IMR-90 (cell line): Measurements from ENCODE around the gene SLC6A7. TPM values are rescaled to one million over a fixed set of nuclear protein-coding genes. Genes with fewer than 3 reads are reported as not detected.

Source experiments
- ATAC-seq: fragments of 200-7000 bp; cut with Tn5 transposase; 2 replicates; pipeline ENCODE4 v1.9.1; 2020; ENCODE audit warnings: low read depth, mild to moderate bottlenecking, moderate library complexity
- BruUV-seq: library from RNA; stranded (reverse); fragments of 400-500 nt; replicated peaks from 2 replicates; lab custom pipeline; 2021; lab: Mats Ljungman, UMichigan
- CTCF ChIA-PET: fragments of 300-600 bp; formaldehyde crosslinking; extraction: SDS; loops from one replicate; lab custom pipeline; 2021; ENCODE audit warnings: antibody characterized with exemption; lab: Yijun Ruan, JAX
- POLR2A ChIA-PET: fragments of 300-600 bp; sonication (Branson Sonifier 250); formaldehyde crosslinking; loops from one replicate; lab custom pipeline; 2022; ENCODE audit warnings: antibody characterized with exemption; ENCODE audit not compliant: unreplicated experiment; lab: Charles Lee
- DNase-seq: peaks from one replicate; pipeline ENCODE4 v3.0.0; 2013
- H2AFZ ChIP-seq: replicated peaks from 2 replicates; pipeline ENCODE3; 2013; ENCODE audit warnings: low read length, mild to moderate bottlenecking; ENCODE audit not compliant: poor library complexity
- H2AK5ac ChIP-seq: 2 replicates; pipeline ENCODE4 v1.6.1; 2013; ENCODE audit warnings: low read depth, low read length, inconsistent platforms
- H2AK9ac ChIP-seq: replicated peaks from 2 replicates; pipeline ENCODE3; 2013; ENCODE audit warnings: mild to moderate bottlenecking, low read depth, low read length, moderate library complexity; ENCODE audit not compliant: poor library complexity
- H2BK120ac ChIP-seq: 2 replicates; pipeline ENCODE4 v1.6.1; 2013; ENCODE audit warnings: low read depth, low read length, inconsistent platforms
- H2BK15ac ChIP-seq: 3 replicates; pipeline ENCODE4 v1.6.1; 2013; ENCODE audit warnings: low read depth, low read length, inconsistent platforms
- H2BK20ac ChIP-seq: 2 replicates; pipeline ENCODE4 v1.6.1; 2013; ENCODE audit warnings: low read depth, mild to moderate bottlenecking, inconsistent platforms, low read length, moderate library complexity
- H2BK5ac ChIP-seq: 2 replicates; pipeline ENCODE4 v1.6.1; 2013; ENCODE audit warnings: mild to moderate bottlenecking, low read depth, low read length, inconsistent platforms; ENCODE audit not compliant: poor library complexity, severe bottlenecking
- H3K14ac ChIP-seq: replicated peaks from 2 replicates; pipeline ENCODE4 v1.6.1; 2013; ENCODE audit warnings: low read depth, low read length, inconsistent platforms
- H3K18ac ChIP-seq: 2 replicates; pipeline ENCODE4 v1.6.1; 2013; ENCODE audit warnings: low read depth, low read length, control low read depth
- H3K23ac ChIP-seq: 2 replicates; pipeline ENCODE4 v1.6.1; 2013; ENCODE audit warnings: low read depth, low read length, inconsistent platforms
- H3K27ac ChIP-seq: 2 replicates; pipeline ENCODE4 v1.5.1; 2013; ENCODE audit warnings: mild to moderate bottlenecking, control low read depth, low read length; ENCODE audit not compliant: insufficient read depth
- H3K27me3 ChIP-seq: 2 replicates; pipeline ENCODE4 v1.6.1; 2013; ENCODE audit warnings: low read length; ENCODE audit not compliant: control insufficient read depth, insufficient read depth
- H3K36me3 ChIP-seq: 2 replicates; pipeline ENCODE4 v1.6.1; 2013; ENCODE audit warnings: low read length, mixed read lengths; ENCODE audit not compliant: control insufficient read depth, insufficient read depth
- H3K4ac ChIP-seq: 2 replicates; pipeline ENCODE4 v1.6.1; 2013; ENCODE audit warnings: low read depth, low read length, inconsistent platforms
- H3K4me1 ChIP-seq: 2 replicates; pipeline ENCODE4 v1.6.1; 2013; ENCODE audit warnings: low read length, mixed read lengths; ENCODE audit not compliant: control insufficient read depth, insufficient read depth
- H3K4me2 ChIP-seq: 2 replicates; pipeline ENCODE4 v1.6.1; 2013; ENCODE audit warnings: low read depth, mild to moderate bottlenecking, control low read depth, low read length, moderate library complexity
- H3K4me3 ChIP-seq: 2 replicates; pipeline ENCODE4 v1.5.1; 2013; ENCODE audit warnings: low read depth, mild to moderate bottlenecking, control low read depth, low read length, moderate library complexity; ENCODE audit not compliant: insufficient read depth
- H3K56ac ChIP-seq: 2 replicates; pipeline ENCODE4 v1.6.1; 2013; ENCODE audit warnings: low read length, inconsistent platforms; ENCODE audit not compliant: insufficient read depth; ENCODE audit errors: extremely low read depth
- H3K79me1 ChIP-seq, 2 experiments: 2 replicates each; pipeline ENCODE4 v1.6.1; 2013; ENCODE audit warnings: low read length in 2 of 2, inconsistent platforms in 1 of 2, low read depth in 1 of 2
- H3K9ac ChIP-seq: 2 replicates; pipeline ENCODE4 v1.6.1; 2013; ENCODE audit warnings: low read depth, low read length, control low read depth
- H3K9me1 ChIP-seq: 2 replicates; pipeline ENCODE4 v1.6.1; 2013; ENCODE audit warnings: low read length, inconsistent platforms; ENCODE audit not compliant: insufficient read depth
- H3K9me3 ChIP-seq: 2 replicates; pipeline ENCODE4 v1.6.1; 2013; ENCODE audit warnings: low read length; ENCODE audit not compliant: control insufficient read depth, insufficient read depth
- H4K20me1 ChIP-seq: 2 replicates; pipeline ENCODE4 v1.6.1; 2013; ENCODE audit warnings: low read length, inconsistent platforms; ENCODE audit not compliant: insufficient read depth
- H4K5ac ChIP-seq: 2 replicates; pipeline ENCODE4 v1.6.1; 2013; ENCODE audit warnings: mild to moderate bottlenecking, low read depth, low read length, control low read depth
- H4K8ac ChIP-seq, 2 experiments: 2 replicates each; pipeline ENCODE4 v1.6.1; 2013; ENCODE audit warnings: low read depth in 2 of 2, low read length in 2 of 2, control low read depth in 1 of 2, inconsistent platforms in 1 of 2
- H4K91ac ChIP-seq: 2 replicates; pipeline ENCODE4 v1.6.1; 2013; ENCODE audit warnings: low read depth, low read length, inconsistent platforms; ENCODE audit not compliant: insufficient read depth
- BHLHE40 ChIP-seq: fragments of 150-350 bp; IDR thresholded peaks from 2 replicates; pipeline ENCODE4 v1.6.1; 2016; ENCODE audit warnings: mild to moderate bottlenecking, low read depth, low read length
- MXI1 ChIP-seq: IDR thresholded peaks from 2 replicates; pipeline ENCODE4 v1.6.1; 2012; ENCODE audit warnings: low read depth, mild to moderate bottlenecking, low read length, moderate library complexity, borderline replicate concordance
- NFE2L2 ChIP-seq: fragments of 150-350 bp; IDR thresholded peaks from 2 replicates; pipeline ENCODE4 v1.6.1; 2016; ENCODE audit warnings: low read depth, mild to moderate bottlenecking, low read length
- SMC3 ChIP-seq: fragments of 150-350 bp; IDR thresholded peaks from 2 replicates; pipeline ENCODE4 v1.6.1; 2016; ENCODE audit warnings: low read depth, mild to moderate bottlenecking, antibody characterized with exemption, low read length, moderate library complexity
- WGBS, 2 experiments: methylation state at CpG; one replicate each; pipeline versions ENCODE4 v1.1.5 to v1.1.7; 2013; ENCODE audit warnings: missing lambda C conversion rate in 2 of 2; ENCODE audit not compliant: insufficient read length in 1 of 2; ENCODE audit errors: extremely low coverage in 2 of 2; 5-methylcytosine and 5-hydroxymethylcytosine counted together
- dilution Hi-C: fragments of 300-500 bp; cut with HindIII; formaldehyde crosslinking; loops from one replicate; pipeline ENCODE4 v1.14.3; 2018; ENCODE audit warnings: low sequenced_read_pairs; ENCODE audit not compliant: unreplicated experiment
- in situ Hi-C: fragments of 300-500 bp; cut with MboI; formaldehyde crosslinking; loops from 3 replicates; pipeline ENCODE4 v1.14.3; 2019; ENCODE audit warnings: low sequenced_read_pairs, inconsistent platforms, mixed read lengths
- intact Hi-C: fragments of 100-400 bp; cut with micrococcal nuclease; formaldehyde crosslinking; loops from 2 replicates; pipeline ENCODE4 v1.10.0; 2022
- polyA plus RNA-seq, 3 experiments: library from polyadenylated mRNA; depleted of rRNA; stranded (reverse); fragments of >200 nt; gene quantifications; 2 replicates each; pipeline ENCODE4 v1.2.3, GENCODE V29; 2012; ENCODE audit warnings: low replicate concordance in 1 of 3
- total RNA-seq: library from RNA; depleted of rRNA; stranded (reverse); fragments of >200 nt; gene quantifications from 2 replicates; pipeline ENCODE4 v1.2.3, GENCODE V29; 2012

The SLC6A7 gene
- total and polyA plus RNA-seq, 2 of the 4 experiments (the other 2 are of a cell fraction): under 0.01 TPM; not detected in 1

DNA sequence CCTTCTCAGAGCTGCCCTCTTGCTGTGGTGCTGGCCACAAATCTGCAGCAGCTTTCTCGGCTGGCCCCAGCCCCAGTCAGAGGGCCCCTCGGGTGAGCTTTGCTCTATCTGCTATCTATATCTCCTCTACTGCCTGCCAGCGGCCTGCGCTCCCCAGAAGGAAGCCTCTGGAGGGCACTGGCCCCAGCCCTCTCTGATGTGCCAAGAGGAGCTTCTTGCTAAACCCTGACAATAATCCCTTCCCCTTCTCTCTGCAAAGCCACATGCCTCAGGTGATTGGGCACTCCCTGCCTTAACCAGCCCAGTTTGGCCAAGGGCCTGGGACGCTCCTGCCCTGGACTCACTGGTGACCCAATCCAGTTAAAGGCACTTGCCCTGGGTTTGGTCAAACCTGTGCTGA lies 57.0 kb downstream of the SLC6A7 start:
- Histone ChIP-seq H3K4me3 (no peak overlapping the region), H3K4me2 (no peak overlapping the region), H3K79me1 (no peaks in the 10 kb centered on the region), H3K36me3 (no peaks in the 10 kb centered on the region), H3K14ac (no peak overlapping the region), H3K56ac (no peak overlapping the region), H2BK15ac (no peak overlapping the region), H4K8ac (no peak overlapping the region), H3K18ac (no peak overlapping the region), H4K5ac (no peak overlapping the region), H2AK5ac (no peak overlapping the region), H2BK20ac (no peak overlapping the region), H3K4ac (no peak overlapping the region), H3K23ac (no peak overlapping the region), H3K9me1 (no peaks in the 10 kb centered on the region; the same call in 1 of the 2 replicates), H2AK9ac (no peak overlapping the region), H3K9me3 (no peaks in the 10 kb centered on the region), H4K91ac (no peak overlapping the region), H3K9ac (no peak overlapping the region), H2AFZ (no peak overlapping the region), H2BK120ac (no peak overlapping the region), H3K27me3 (peaks cover 6% of the 10 kb centered on the region), H4K20me1 (no peaks in the 10 kb centered on the region), H3K27ac (no peak overlapping the region), H2BK5ac (no peak overlapping the region), H3K4me1 (peaks cover 8% of the 10 kb centered on the region; the same call in 1 of the 2 replicates)
- dilution Hi-C loops (no loop called here), in situ Hi-C loops (no loop called here), intact Hi-C loops (no loop called here)
- ChIA-PET POLR2A (no interaction called here), CTCF (no interaction called here)
- no TSS peak for BruUV-seq
- TF ChIP-seq BHLHE40 (no peak), SMC3 (no peak), NFE2L2 (no peak), MXI1 (no peak)
- ATAC-seq: no peak
- WGBS, 2 experiments: 88% methylated on average over 3 of the region's 5 CpGs; no CpG with 5 or more reads in 1 of the 2 experiments
- no peak for DNase-seq
